Measurements from ENCODE around the gene TPRN.

The TPRN gene

DNA sequence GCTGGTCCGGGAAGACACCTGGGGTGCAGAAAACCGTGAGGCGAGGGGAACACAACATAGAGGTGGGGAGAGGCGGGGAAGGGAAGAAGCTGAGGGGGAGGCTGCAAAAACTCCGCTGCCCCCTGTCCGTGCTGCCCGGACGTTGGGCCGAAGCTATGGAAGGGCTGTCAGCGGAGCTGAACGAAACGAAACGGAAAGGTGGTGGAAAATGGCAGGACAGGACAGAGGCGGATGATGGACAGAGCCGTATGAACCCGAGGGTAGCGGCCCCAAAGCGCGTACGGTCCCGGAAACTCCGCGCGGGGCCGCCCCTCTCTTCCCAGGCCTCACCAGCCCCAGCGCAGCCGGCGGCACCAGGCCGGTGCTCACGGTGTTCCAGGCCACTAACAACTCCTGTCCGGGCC lies 12.5 kb downstream of the TPRN start:
- no peak for DNase-seq

DNA sequence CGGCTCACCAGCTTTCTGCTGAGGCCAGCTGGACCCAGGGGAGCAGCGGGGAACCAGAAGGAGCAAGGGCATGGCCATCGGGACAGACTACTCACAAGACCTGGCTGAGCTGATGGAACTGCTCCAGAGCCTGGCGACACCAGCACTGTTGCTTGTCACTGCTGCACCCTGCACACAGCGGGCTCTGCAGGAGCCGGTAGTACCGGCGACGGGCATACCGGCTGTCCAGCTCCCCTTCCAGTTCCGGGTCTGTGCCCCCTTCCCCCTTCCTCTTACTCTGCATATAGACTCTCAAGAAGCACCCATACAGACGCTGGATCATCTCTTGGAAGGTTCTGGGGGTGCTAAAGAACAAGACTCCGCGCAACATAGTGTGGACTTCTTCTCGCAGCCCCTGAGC lies 13.2 kb downstream of the TPRN start:
- no peak for DNase-seq

GRCh38 chr9:137186385-137186784 lies 14.2 kb downstream of the TPRN start:
- DNase-seq = no peak

DNA sequence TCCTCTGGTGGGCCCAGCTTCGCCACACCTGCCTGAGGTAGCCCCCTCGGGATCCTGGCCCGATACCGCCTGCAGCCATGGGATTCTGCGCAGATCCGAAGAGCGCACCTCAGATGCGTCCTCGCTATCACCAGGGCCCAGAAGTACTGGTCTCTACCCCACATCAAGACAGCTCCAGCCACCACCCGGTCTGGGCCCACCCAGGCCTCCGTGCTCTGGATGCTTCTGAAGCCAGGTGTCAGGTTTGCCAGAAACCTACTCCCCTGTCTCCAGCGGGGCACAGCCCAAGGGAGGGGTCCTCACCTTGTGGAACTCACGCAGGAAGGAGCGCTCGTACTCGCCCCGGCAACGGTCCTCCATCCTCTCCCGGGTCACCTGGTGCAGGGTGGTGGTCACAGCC lies 14.6 kb downstream of the TPRN start:
- no peak for DNase-seq

DNA sequence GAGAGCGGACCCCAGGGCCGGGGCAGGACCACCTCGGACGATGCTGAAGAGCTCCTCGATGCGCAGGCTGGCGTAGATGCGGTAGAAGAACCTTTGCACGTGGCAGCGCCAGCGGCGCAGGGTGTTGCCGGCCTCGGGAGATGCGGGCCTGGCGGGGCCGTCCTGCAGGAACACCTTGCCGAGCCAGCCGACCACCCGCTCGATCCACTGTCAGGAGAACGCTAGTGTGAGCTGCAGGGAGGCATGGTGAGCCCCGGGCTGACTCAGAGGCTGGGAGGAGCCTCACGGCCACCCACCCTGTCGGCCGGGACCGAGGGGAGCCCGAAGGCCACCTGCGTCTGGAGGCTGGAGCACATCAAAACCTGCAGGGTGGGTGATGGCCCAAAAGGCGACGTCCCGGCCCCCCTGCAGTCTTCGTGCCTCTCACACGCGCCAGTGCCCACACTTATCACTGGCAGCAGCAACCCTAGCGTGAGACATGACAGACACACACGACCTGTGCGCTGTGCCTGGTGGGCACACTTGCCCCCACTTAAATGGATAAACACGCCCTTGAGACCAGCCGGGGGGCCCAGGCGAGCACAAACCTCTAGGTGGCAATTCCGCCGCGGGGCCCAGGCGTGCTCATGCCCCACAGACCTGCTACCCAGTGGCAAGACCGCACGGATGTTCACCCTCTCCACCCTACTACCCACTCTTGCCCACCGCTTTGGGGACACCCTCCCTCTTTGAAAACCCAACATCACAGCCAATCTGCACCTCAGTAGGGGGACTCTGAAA lies 15.5 kb downstream of the TPRN start:
- DNase-seq = no peak

GRCh38 chr9:137183980-137184595 lies 16.5 kb downstream of the TPRN start:
- no peak for DNase-seq

DNA sequence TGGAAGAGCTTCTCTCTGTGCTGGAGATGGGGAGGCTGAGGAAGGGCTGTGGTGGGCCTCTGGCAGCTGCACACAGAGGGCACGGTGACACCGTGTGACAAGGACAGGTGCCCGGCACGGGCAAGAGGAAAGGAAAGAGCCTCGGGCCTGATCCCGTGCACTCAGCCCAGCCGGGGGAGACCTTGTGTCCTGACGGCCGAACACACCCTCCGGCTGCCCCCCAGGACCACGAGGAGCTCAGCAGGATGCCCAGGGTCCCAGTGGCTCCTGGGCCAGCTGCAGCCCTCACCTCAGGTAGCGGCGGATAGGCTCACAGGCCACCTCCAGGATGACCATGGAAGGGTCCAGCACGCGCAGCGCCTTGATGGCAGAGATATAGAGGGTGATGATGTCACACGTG lies 17.7 kb downstream of the TPRN start:
- DNase-seq = no peak

- no peak for DNase-seq
These were observed 18.9 kb downstream of the TPRN start for GRCh38 chr9:137181680-137182079.

- no peak for DNase-seq
These were observed 20.1 kb downstream of the TPRN start for GRCh38 chr9:137180491-137180890.

DNA sequence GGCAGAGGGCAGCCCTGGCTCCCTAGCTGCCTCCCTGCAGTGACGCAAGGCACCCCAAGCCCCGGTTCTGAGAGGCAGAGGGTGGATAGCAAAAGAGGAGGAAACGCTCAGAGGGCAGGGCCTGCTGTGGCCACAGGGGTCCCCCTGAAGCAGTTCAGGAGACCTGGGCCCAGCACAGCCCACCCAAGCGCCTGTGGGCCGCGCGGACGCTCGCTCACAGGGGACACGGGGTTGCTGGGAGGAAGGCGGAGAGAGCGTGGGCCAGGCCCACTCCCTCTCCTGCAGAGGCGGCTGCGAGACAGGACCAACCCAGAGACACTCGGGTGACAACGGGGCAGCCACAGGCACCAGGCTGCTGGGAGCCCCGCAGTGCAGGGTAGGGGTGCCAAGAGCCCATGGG lies 20.8 kb downstream of the TPRN start:
- DNase-seq = no peak

GRCh38 chr9:137178939-137179630 lies 21.5 kb downstream of the TPRN start:
- no peak for DNase-seq

GRCh38 chr9:137178201-137178938 lies 22.2 kb downstream of the TPRN start:
- DNase-seq = no peak

GRCh38 chr9:137176302-137177182 lies 24.0 kb downstream of the TPRN start:
- DNase-seq = peak; percentile 46

GRCh38 chr9:137175345-137175961 lies 25.1 kb downstream of the TPRN start:
- DNase-seq = no peak

DNA sequence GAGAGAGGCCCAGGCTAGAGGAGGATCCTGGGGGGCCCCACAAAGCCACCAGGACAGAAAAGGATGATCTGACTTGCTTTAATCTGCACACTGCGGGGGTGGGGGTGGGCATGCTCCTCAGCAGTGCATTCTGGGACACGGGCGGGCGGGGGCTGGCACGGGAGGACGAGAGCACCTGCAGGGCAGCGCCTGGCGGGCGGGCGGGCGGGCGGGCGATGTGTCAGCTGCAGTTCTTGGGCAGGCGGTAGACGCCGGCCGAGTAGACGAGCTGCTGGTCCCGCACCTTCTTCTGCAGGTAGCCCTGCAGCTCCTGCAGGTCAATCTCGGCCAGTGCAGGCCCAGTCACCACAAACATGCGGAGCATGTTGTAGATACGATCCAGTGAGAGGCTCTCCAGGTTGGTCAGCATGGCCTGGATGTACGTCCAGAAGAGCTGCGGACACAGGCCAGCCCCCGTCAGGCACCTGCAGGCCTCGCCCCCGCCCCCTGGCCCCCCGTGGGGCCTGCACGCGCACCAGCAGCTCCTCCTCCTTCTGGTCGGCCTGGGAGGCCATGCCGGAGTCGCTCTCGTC lies 25.7 kb downstream of the TPRN start:
- no peak for DNase-seq

GRCh38 chr9:137173796-137174664 lies 26.5 kb downstream of the TPRN start:
- DNase-seq = no peak

DNA sequence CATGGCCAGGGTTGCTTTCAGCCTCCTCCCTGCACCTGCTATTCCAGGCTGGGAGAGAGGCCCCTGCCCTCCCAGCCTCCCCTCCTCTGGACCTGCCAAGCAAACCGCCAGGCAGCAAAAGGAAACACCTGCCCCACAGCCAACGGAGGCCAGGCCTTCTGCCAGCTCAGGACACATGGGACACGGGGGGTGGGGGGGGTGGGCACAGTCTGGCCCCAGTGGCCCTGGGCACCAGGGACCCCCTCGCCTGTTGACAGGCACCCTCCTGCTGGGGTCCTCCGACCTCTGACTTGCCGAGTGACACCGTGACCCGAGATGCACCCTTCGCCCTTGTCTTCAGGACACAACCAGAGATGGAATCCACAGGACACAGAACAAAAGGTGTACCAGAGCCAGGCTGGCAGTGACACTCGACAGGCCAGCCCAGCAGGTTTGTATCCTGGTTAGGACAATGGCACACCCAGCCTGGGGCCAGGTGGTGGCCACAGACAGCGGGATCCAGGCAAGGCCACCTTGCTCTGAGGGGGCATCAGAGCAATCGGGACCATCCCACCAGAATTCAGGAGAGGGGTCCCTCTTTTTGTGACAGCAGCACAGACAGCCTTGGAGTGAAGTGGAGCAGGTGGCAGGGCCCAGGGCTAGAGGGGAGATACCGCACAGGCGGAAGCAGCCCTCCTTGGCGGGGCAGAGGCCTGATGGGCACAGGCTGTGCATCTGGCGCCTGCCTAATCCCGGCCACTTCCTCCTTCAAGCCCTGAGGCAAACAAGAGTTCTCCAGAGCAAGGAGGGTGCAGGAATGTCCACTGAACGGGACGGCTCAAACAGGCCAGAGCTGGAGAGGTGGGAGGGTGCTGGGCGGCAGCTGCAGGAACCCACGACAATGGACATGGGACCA lies 27.4 kb downstream of the TPRN start:
- DNase-seq = no peak

GRCh38 chr9:137171149-137171900 lies 29.2 kb downstream of the TPRN start:
- no peak for DNase-seq

All from activated CD4-positive, alpha-beta T cell treated with anti-CD3 and anti-CD28 coated beads for 48 hours (primary cell).